ENCODE results near the gene ONECUT1.
"Not testable (repeated sequence)": the region's sequence is repeated elsewhere in the genome, so short reads cannot be mapped to it uniquely, and the experiment has no call there.

The ONECUT1 gene

GRCh38 chr15:52790169-52790708 is at the start of gene ONECUT1:
Gene ONECUT1, minus strand, starts transcription at chr15:52790336. Its CDS starts 452 bp downstream, at chr15:52789884.
- Mint-ChIP-seq H3K27ac (no peak within 1 kb of the TSS), H3K4me1 (ENCODE audit: low read depth) (peaks cover 30% of the 10 kb centered on the region), H3K27me3 (peaks cover 85% of the 10 kb centered on the region), H3K36me3 (ENCODE audit: low read depth) (no peaks in the 10 kb centered on the region), H3K9me3 (no peaks in the 10 kb centered on the region), H3K4me3 (peak within 1 kb of the TSS; percentile 68)

GRCh38 chr15:52834379-52834778 is 44.2 kb upstream of the ONECUT1 start:
- H3K9me3 Mint-ChIP-seq: no peaks in the 10 kb centered on the region
- H3K36me3 Mint-ChIP-seq (ENCODE audit: low read depth): no peaks in the 10 kb centered on the region
- no peak overlapping the region for H3K27ac Mint-ChIP-seq
- no peak overlapping the region for H3K4me3 Mint-ChIP-seq
- H3K27me3 Mint-ChIP-seq: peaks cover 14% of the 10 kb centered on the region
- no peaks in the 10 kb centered on the region for H3K4me1 Mint-ChIP-seq (ENCODE audit: low read depth)

- not testable (repeated sequence) for H3K4me3 Mint-ChIP-seq; H3K4me1 Mint-ChIP-seq (ENCODE audit: low read depth); H3K27ac Mint-ChIP-seq; H3K36me3 Mint-ChIP-seq (ENCODE audit: low read depth); H3K9me3 Mint-ChIP-seq
- peaks cover 44% of the 10 kb centered on the region for H3K27me3 Mint-ChIP-seq
These were observed 34.2 kb upstream of the ONECUT1 start for GRCh38 chr15:52824169-52824942.

GRCh38 chr15:52822475-52822874 is 32.3 kb upstream of the ONECUT1 start:
- H3K27me3 Mint-ChIP-seq: peaks cover 56% of the 10 kb centered on the region
- H3K4me1 Mint-ChIP-seq (ENCODE audit: low read depth): no peaks in the 10 kb centered on the region
- peaks cover 4% of the 10 kb centered on the region for H3K9me3 Mint-ChIP-seq
- H3K27ac Mint-ChIP-seq: no peak overlapping the region
- H3K4me3 Mint-ChIP-seq: no peak overlapping the region
- no peaks in the 10 kb centered on the region for H3K36me3 Mint-ChIP-seq (ENCODE audit: low read depth)

- Mint-ChIP-seq H3K27ac (no peak overlapping the region), H3K36me3 (ENCODE audit: low read depth) (no peaks in the 10 kb centered on the region), H3K4me1 (ENCODE audit: low read depth) (no peaks in the 10 kb centered on the region), H3K27me3 (peaks cover 65% of the 10 kb centered on the region), H3K9me3 (no peaks in the 10 kb centered on the region), H3K4me3 (no peak overlapping the region)
These were observed 29.1 kb upstream of the ONECUT1 start for GRCh38 chr15:52819253-52819652.

- not testable (repeated sequence) for H3K4me3 Mint-ChIP-seq; H3K27ac Mint-ChIP-seq; H3K36me3 Mint-ChIP-seq (ENCODE audit: low read depth); H3K9me3 Mint-ChIP-seq; H3K4me1 Mint-ChIP-seq (ENCODE audit: low read depth)
- peaks cover 58% of the 10 kb centered on the region for H3K27me3 Mint-ChIP-seq
These were observed 25.8 kb upstream of the ONECUT1 start for GRCh38 chr15:52815899-52816298.

GRCh38 chr15:52808996-52809395 is 18.9 kb upstream of the ONECUT1 start:
- H3K4me3 Mint-ChIP-seq: no peak overlapping the region
- H3K36me3 Mint-ChIP-seq (ENCODE audit: low read depth): no peaks in the 10 kb centered on the region
- H3K27me3 Mint-ChIP-seq: peaks cover 59% of the 10 kb centered on the region
- peaks cover 8% of the 10 kb centered on the region for H3K4me1 Mint-ChIP-seq (ENCODE audit: low read depth)
- H3K9me3 Mint-ChIP-seq: no peaks in the 10 kb centered on the region
- no peak overlapping the region for H3K27ac Mint-ChIP-seq

- Mint-ChIP-seq H3K36me3 (ENCODE audit: low read depth) (no peaks in the 10 kb centered on the region), H3K27me3 (peaks cover 63% of the 10 kb centered on the region), H3K27ac (no peak overlapping the region), H3K4me1 (ENCODE audit: low read depth) (peaks cover 11% of the 10 kb centered on the region), H3K4me3 (no peak overlapping the region), H3K9me3 (no peaks in the 10 kb centered on the region)
These were observed 18.3 kb upstream of the ONECUT1 start for GRCh38 chr15:52808441-52808840.

- Mint-ChIP-seq H3K36me3 (ENCODE audit: low read depth) (no peaks in the 10 kb centered on the region), H3K9me3 (no peaks in the 10 kb centered on the region), H3K27me3 (peaks cover 79% of the 10 kb centered on the region), H3K27ac (no peak overlapping the region), H3K4me1 (ENCODE audit: low read depth) (peaks cover 16% of the 10 kb centered on the region), H3K4me3 (no peak overlapping the region)
These were observed 16.1 kb upstream of the ONECUT1 start for GRCh38 chr15:52806284-52806655.

- H3K27me3 Mint-ChIP-seq: peaks cover 79% of the 10 kb centered on the region
- H3K4me1 Mint-ChIP-seq (ENCODE audit: low read depth): peaks cover 19% of the 10 kb centered on the region
- H3K27ac Mint-ChIP-seq: no peak overlapping the region
- H3K9me3 Mint-ChIP-seq: no peaks in the 10 kb centered on the region
- H3K4me3 Mint-ChIP-seq: peak overlapping the region; percentile 43
- H3K36me3 Mint-ChIP-seq (ENCODE audit: low read depth): no peaks in the 10 kb centered on the region
These were observed 15.5 kb upstream of the ONECUT1 start for GRCh38 chr15:52805351-52806283.

- H3K27ac Mint-ChIP-seq: no peak overlapping the region
- H3K36me3 Mint-ChIP-seq (ENCODE audit: low read depth): no peaks in the 10 kb centered on the region
- no peaks in the 10 kb centered on the region for H3K9me3 Mint-ChIP-seq
- peak overlapping the region; percentile 62 for H3K4me3 Mint-ChIP-seq
- H3K4me1 Mint-ChIP-seq (ENCODE audit: low read depth): peaks cover 19% of the 10 kb centered on the region
- H3K27me3 Mint-ChIP-seq: peaks cover 84% of the 10 kb centered on the region
These were observed 14.5 kb upstream of the ONECUT1 start for GRCh38 chr15:52804526-52805081.

GRCh38 chr15:52803467-52804306 is 13.6 kb upstream of the ONECUT1 start:
- Mint-ChIP-seq H3K36me3 (ENCODE audit: low read depth) (no peaks in the 10 kb centered on the region), H3K27ac (no peak overlapping the region), H3K4me1 (ENCODE audit: low read depth) (peaks cover 19% of the 10 kb centered on the region), H3K27me3 (peaks cover 84% of the 10 kb centered on the region), H3K9me3 (no peaks in the 10 kb centered on the region), H3K4me3 (peak overlapping the region; percentile 62)

- Mint-ChIP-seq H3K9me3 (no peaks in the 10 kb centered on the region), H3K27ac (no peak overlapping the region), H3K4me1 (ENCODE audit: low read depth) (peaks cover 19% of the 10 kb centered on the region), H3K4me3 (no peak overlapping the region), H3K36me3 (ENCODE audit: low read depth) (no peaks in the 10 kb centered on the region), H3K27me3 (peaks cover 82% of the 10 kb centered on the region)
These were observed 13.0 kb upstream of the ONECUT1 start for GRCh38 chr15:52803108-52803466.

GRCh38 chr15:52802110-52802509 is 12.0 kb upstream of the ONECUT1 start:
- Mint-ChIP-seq H3K36me3 (ENCODE audit: low read depth) (no peaks in the 10 kb centered on the region), H3K27ac (no peak overlapping the region), H3K4me3 (no peak overlapping the region), H3K4me1 (ENCODE audit: low read depth) (peaks cover 23% of the 10 kb centered on the region), H3K27me3 (peaks cover 80% of the 10 kb centered on the region), H3K9me3 (no peaks in the 10 kb centered on the region)
